Right forelimb (tissue), 1 donor: ENCODE measurements around the gene NUTM1.
"Not testable (repeated sequence)": the region's sequence is repeated elsewhere in the genome, so short reads cannot be mapped to it uniquely, and the experiment has no call there.

Experiments
- DNase-seq: peaks from one replicate; pipeline ENCODE4 v3.0.0-alpha.2; 2018

NUTM1 gene

GRCh38 chr15:34337557-34338306, 5.4 kb upstream of the NUTM1 start, which contains the start of gene SLC12A6:
Gene SLC12A6, minus strand, starts transcription at chr15:34337781. Its CDS starts 1,101 bp downstream, at chr15:34336680.
- DNase-seq = peak; percentile 91

GRCh38 chr15:34338347-34338746, 4.8 kb upstream of the NUTM1 start:
- no peak for DNase-seq

GRCh38 chr15:34339946-34340345, 3.2 kb upstream of the NUTM1 start:
- DNase-seq = no peak

- DNase-seq = no peak
These were observed 1.5 kb upstream of the NUTM1 start for GRCh38 chr15:34341381-34342212.

- DNase-seq = not testable (repeated sequence)
These were observed 840 bp upstream of the NUTM1 start for GRCh38 chr15:34342213-34342736.

GRCh38 chr15:34347951-34348638, 5.0 kb downstream of the NUTM1 start:
- DNase-seq = no peak

- DNase-seq = no peak
These were observed 5.7 kb downstream of the NUTM1 start for GRCh38 chr15:34348735-34349300.

GRCh38 chr15:34349769-34350168, 6.7 kb downstream of the NUTM1 start:
- no peak for DNase-seq

GRCh38 chr15:34352996-34353395, 9.9 kb downstream of the NUTM1 start:
- not testable (repeated sequence) for DNase-seq

- DNase-seq = no peak
These were observed 10.5 kb downstream of the NUTM1 start for GRCh38 chr15:34353627-34354026.

GRCh38 chr15:34354286-34354685, 11.2 kb downstream of the NUTM1 start:
- DNase-seq = no peak

- DNase-seq = no peak
These were observed 12.1 kb downstream of the NUTM1 start for GRCh38 chr15:34355241-34355640.

GRCh38 chr15:34357653-34358052, 14.5 kb downstream of the NUTM1 start:
- no peak for DNase-seq

- no peak for DNase-seq
These were observed 15.3 kb downstream of the NUTM1 start for GRCh38 chr15:34358367-34358766.

- DNase-seq = no peak
These were observed 15.8 kb downstream of the NUTM1 start for GRCh38 chr15:34358948-34359347.

- DNase-seq = no peak
These were observed 16.3 kb downstream of the NUTM1 start for GRCh38 chr15:34359416-34359815.

GRCh38 chr15:34360298-34360697, 17.2 kb downstream of the NUTM1 start:
- no peak for DNase-seq

- DNase-seq = no peak
These were observed 18.2 kb downstream of the NUTM1 start for GRCh38 chr15:34361278-34361677.

- no peak for DNase-seq
These were observed 19.1 kb downstream of the NUTM1 start for GRCh38 chr15:34362047-34362773.

- no peak for DNase-seq
These were observed 20.9 kb downstream of the NUTM1 start for GRCh38 chr15:34364041-34364440.

GRCh38 chr15:34365091-34365825, 22.1 kb downstream of the NUTM1 start:
- DNase-seq = no peak
